ENCODE data around the gene RPE. TPM values are rescaled to one million over a fixed set of nuclear protein-coding genes. Genes with fewer than 3 reads are reported as not detected.
A peak's percentile ranks its signal among the peaks of the same experiment; 100 is the strongest.

RPE gene
- total and polyA plus RNA-seq, 10 of the 15 experiments (the other 5 are each of a cell fraction or from before 2014, with no cell fraction given) = 41.5 to 75.3 (median 46.8) TPM

DNA sequence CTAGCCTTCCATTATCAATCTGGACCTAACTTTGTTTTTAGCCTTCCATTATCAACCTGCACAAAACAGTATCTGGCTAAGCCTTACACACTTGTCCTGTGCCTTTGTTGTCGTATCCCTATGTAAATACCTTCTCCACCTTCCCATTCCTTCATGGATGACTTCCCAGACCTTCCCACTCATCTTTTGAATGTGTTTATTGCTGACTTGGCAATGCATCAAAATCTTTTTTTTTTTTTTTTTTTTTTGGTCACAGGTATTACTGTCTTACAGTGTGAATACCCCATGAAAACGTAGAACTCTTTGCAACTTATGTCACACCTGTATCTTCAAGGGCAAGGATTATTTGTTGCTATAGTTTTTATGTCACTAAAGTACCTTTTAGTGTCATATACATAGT is 25.7 kb downstream of the RPE start (continued):
- TF ChIP-seq, protein P1, sequence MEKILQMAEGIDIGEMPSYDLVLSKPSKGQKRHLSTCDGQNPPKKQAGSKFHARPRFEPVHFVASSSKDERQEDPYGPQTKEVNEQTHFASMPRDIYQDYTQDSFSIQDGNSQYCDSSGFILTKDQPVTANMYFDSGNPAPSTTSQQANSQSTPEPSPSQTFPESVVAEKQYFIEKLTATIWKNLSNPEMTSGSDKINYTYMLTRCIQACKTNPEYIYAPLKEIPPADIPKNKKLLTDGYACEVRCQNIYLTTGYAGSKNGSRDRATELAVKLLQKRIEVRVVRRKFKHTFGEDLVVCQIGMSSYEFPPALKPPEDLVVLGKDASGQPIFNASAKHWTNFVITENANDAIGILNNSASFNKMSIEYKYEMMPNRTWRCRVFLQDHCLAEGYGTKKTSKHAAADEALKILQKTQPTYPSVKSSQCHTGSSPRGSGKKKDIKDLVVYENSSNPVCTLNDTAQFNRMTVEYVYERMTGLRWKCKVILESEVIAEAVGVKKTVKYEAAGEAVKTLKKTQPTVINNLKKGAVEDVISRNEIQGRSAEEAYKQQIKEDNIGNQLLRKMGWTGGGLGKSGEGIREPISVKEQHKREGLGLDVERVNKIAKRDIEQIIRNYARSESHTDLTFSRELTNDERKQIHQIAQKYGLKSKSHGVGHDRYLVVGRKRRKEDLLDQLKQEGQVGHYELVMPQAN (conservative IDR thresholded peaks at IDR 0.05) = no peak

DNA sequence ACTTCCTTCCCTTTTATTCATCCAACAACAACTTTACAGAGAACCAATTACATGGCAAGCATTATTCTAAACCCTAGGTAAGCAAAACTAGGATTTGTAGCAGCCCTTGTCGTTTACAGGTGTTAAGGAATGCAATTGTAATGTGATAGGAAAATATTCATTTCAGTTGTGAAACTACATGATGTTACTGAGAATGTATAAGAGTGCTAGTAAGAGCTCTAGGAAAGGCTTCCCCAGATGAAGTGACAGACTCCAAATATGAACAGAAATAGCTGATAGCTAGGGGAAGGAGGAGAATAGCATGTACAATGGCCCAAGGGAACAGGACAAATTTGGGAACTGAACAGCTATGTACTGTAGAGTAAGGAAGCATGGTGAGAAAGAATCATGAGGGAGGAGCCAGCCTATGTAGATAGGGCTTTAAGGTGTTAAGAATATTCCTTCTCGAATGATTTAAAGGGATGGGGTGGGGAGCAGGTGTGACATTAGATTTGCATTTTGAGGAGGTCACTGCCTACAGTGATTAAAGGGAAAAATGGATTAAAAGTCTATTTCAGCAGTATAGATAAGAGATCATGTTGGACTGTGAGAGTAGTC is 31.7 kb downstream of the RPE start:
- BruUV-seq (replicated peaks) = TSS peak; percentile 29
- TF ChIP-seq, protein P2, sequence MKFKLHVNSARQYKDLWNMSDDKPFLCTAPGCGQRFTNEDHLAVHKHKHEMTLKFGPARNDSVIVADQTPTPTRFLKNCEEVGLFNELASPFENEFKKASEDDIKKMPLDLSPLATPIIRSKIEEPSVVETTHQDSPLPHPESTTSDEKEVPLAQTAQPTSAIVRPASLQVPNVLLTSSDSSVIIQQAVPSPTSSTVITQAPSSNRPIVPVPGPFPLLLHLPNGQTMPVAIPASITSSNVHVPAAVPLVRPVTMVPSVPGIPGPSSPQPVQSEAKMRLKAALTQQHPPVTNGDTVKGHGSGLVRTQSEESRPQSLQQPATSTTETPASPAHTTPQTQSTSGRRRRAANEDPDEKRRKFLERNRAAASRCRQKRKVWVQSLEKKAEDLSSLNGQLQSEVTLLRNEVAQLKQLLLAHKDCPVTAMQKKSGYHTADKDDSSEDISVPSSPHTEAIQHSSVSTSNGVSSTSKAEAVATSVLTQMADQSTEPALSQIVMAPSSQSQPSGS (IDR thresholded peaks at IDR 0.05; ENCODE audit: low read length) = peak; percentile 19; the same call in 1 of the 2 replicates
- no peak for TF ChIP-seq IKZF2 (IDR thresholded peaks at IDR 0.05)
- H3K27me3 ChIP-seq (replicated peaks in 1 of 2; ENCODE audit: control insufficient read depth in 2 of 2, insufficient read depth in 2 of 2, low read length in 1 of 2) = no peaks in the 10 kb centered on the region
- no peak overlapping the region for H3K27ac ChIP-seq (ENCODE audit: control insufficient read depth, insufficient read depth)
- H3K79me2 ChIP-seq (ENCODE audit: control insufficient read depth, insufficient read depth, low read length) = no peaks in the 10 kb centered on the region
- no peaks in the 10 kb centered on the region for H4K20me1 ChIP-seq (ENCODE audit: control insufficient read depth, insufficient read depth)
- intact Hi-C loops (cut with micrococcal nuclease; ENCODE audit: unreplicated experiment) (no loop called here), in situ Hi-C loops (cut with MboI) (no loop called here)
- ChIA-PET RAD21 (ENCODE audit: unreplicated experiment) (interaction anchor here (0.6 kb wide), 1 partner anchor 17 kb away, joined by 3 read pairs; no protein-coding TSS in a partner anchor), CTCF (no interaction called here), POLR2A (no interaction called here), SMC1A (ENCODE audit: uncharacterized antibody, unreplicated experiment) (interaction anchor here (0.8 kb wide), 1 partner anchor 120 kb away, joined by 3 read pairs; no protein-coding TSS in a partner anchor)
- H3K9ac ChIP-seq (ENCODE audit: control insufficient read depth, insufficient read depth, low read length) = no peak overlapping the region
- no peak overlapping the region for H2AFZ ChIP-seq (ENCODE audit: control insufficient read depth, low read depth, low read length)
- H3K4me2 ChIP-seq (ENCODE audit: control insufficient read depth, insufficient read depth) = no peak overlapping the region
- WGBS (ENCODE audit: insufficient coverage, insufficient replicate concordance, low lambda C conversion rate, missing lambda C conversion rate) = 52% methylated on average over 2 of the region's 2 CpGs
- H3K4me3 ChIP-seq = no peak overlapping the region
- ATAC-seq = no peak
- peaks cover 0 to 5% of the 10 kb centered on the region in 2 experiments; a peak in 1 of 4 replicates for H3K36me3 ChIP-seq (ENCODE audit: control insufficient read depth in 2 of 2, insufficient read depth in 2 of 2, low read length in 1 of 2)
- FAIRE-seq = no peak
- no peak for DNase-seq (ENCODE audit: low read depth, low spot score)
- H3K9me3 ChIP-seq (replicated peaks; ENCODE audit: control insufficient read depth, insufficient read depth, low read length) = no peaks in the 10 kb centered on the region
- no peaks in the 10 kb centered on the region for H3K4me1 ChIP-seq (ENCODE audit: control insufficient read depth, insufficient read depth, low read length)

All from GM12878 (cell line).